Stomach (tissue), 19 donors: Measurements from ENCODE around the gene LEFTY1. TPM values are rescaled to one million over a fixed set of nuclear protein-coding genes. Genes with fewer than 3 reads are reported as not detected.
"Not testable (repeated sequence)": the region's sequence is repeated elsewhere in the genome, so short reads cannot be mapped to it uniquely, and the experiment has no call there.

Experiments
- DNase-seq, 2 donors: peaks; one replicate each; pipeline versions ENCODE4 v3.0.0 to v3.0.0-alpha.2; 2013 to 2019
- H3K27ac ChIP-seq, 5 donors: fragments of 200-600 bp in 4 of 5; sonication (generic) in 4 of 5; one replicate each; pipeline ENCODE4 v1.5.1; 2013 to 2019; ENCODE audit warnings: mild to moderate bottlenecking in 1 of 5, moderate library complexity in 1 of 5
- H3K27me3 ChIP-seq, 3 donors: fragments of 200-600 bp; sonication (generic); one replicate each; pipeline ENCODE4 v1.5.1; 2017 to 2019; ENCODE audit warnings: mixed run types in 1 of 3
- H3K36me3 ChIP-seq, 4 donors: fragments of 200-600 bp; sonication (generic); 1 replicate in 3 of 4; 2 replicates in 1 of 4; pipeline ENCODE4 v1.5.1; 2016 to 2019
- H3K4me1 ChIP-seq, 4 donors: fragments of 200-600 bp; sonication (generic); one replicate each; pipeline ENCODE4 v1.5.1; 2016 to 2019
- H3K4me3 ChIP-seq, 4 donors: fragments of 200-600 bp; sonication (generic) in 3 of 4; one replicate each; pipeline ENCODE4 v1.5.1; 2016 to 2019; ENCODE audit warnings: mild to moderate bottlenecking in 1 of 4
- H3K9me3 ChIP-seq, 4 donors: fragments of 200-600 bp; sonication (generic); one replicate each; pipeline ENCODE4 v1.5.1; 2016 to 2019
- EP300 ChIP-seq: sonication (generic); formaldehyde crosslinking; IDR thresholded peaks from one replicate; pipeline ENCODE4 v1.6.1; 2017; ENCODE audit warnings: antibody characterized with exemption
- POLR2A ChIP-seq, 4 donors: fragments of 450-650 bp; IDR thresholded peaks; one replicate each; pipeline ENCODE4 v1.6.1; 2016; ENCODE audit warnings: antibody characterized with exemption in 4 of 4, control low read depth in 2 of 4, mild to moderate bottlenecking in 1 of 4, moderate library complexity in 1 of 4
- POLR2AphosphoS5 ChIP-seq, 3 donors: sonication (generic); formaldehyde crosslinking; IDR thresholded peaks; one replicate each; pipeline ENCODE4 v1.6.1; 2016; ENCODE audit warnings: antibody characterized with exemption in 3 of 3
- WGBS, 5 donors: extraction: QIAGEN DNeasy Blood & Tissue Kit in 3 of 5; methylation state at CpG; one replicate each; pipeline versions ENCODE4 v1.1.5 to v1.1.7; 2013 to 2018; 5-methylcytosine and 5-hydroxymethylcytosine counted together
- intact Hi-C: fragments of 100-400 bp; cut with DNase I; formaldehyde crosslinking; loops from one replicate; pipeline ENCODE4 v1.15.1; 2023; ENCODE audit warnings: low total_unique reads
- long read RNA-seq, 10 donors: transcript quantifications; one replicate each; lab custom pipeline, GENCODE V29; 2026
- polyA plus RNA-seq, 3 donors: library from polyadenylated mRNA; stranded (reverse); fragments of 200-250 nt; gene quantifications; one replicate each; pipeline ENCODE4 v1.2.3, GENCODE V29; 2013
- total RNA-seq, 5 donors: library from RNA; depleted of rRNA; stranded (reverse); fragments of >200 nt; gene quantifications; one replicate each; pipeline versions ENCODE4 v1.1.0 to v1.2.3, GENCODE V29; 2014 to 2016
- TF ChIP-seq, protein P1 (sequence below), 7 experiments: fragments of 450-650 bp in 4 of 7; fragments of 200-600 bp in 3 of 7; sonication (generic) in 3 of 7; IDR thresholded peaks; one replicate each; pipeline ENCODE4 v1.5.1; 2016 to 2019; ENCODE audit warnings: antibody characterized with exemption in 7 of 7, control low read depth in 2 of 7, mild to moderate bottlenecking in 1 of 7
- donor health status: healthy with polysubstance abuse.
- donor health status: Bipolar disorder and iron deficiency.
- donor health status: healthy.

The LEFTY1 gene, protein sequence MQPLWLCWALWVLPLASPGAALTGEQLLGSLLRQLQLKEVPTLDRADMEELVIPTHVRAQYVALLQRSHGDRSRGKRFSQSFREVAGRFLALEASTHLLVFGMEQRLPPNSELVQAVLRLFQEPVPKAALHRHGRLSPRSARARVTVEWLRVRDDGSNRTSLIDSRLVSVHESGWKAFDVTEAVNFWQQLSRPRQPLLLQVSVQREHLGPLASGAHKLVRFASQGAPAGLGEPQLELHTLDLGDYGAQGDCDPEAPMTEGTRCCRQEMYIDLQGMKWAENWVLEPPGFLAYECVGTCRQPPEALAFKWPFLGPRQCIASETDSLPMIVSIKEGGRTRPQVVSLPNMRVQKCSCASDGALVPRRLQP
- total RNA-seq (100 to 1,000 TPM in 1 of 5 donors, under 1 TPM in 1, not detected in 3; 0.55 to 499 TPM), polyA plus RNA-seq (under 1 TPM; 0.37 to 0.73 (median 0.61) TPM)
- long read RNA-seq, donor 1: 0 reads
- long read RNA-seq, donor 2: 0 reads
- long read RNA-seq, donor 3: 0 reads
- long read RNA-seq, donor 4: 0 reads
- long read RNA-seq, donor 5, partial matches to known transcripts: 0 of 4 reads
- long read RNA-seq, donor 5, other reads (novel, unspliced or antisense): 0 of 4 reads
- long read RNA-seq, donor 6: 0 reads
- long read RNA-seq, donor 7, partial matches to known transcripts: 0 of 1 reads
- long read RNA-seq, donor 7, other reads (novel, unspliced or antisense): 0 of 1 reads
- long read RNA-seq, donor 8: 0 reads
- long read RNA-seq, donor 9: 0 reads
- long read RNA-seq, donor 10: 0 reads

DNA sequence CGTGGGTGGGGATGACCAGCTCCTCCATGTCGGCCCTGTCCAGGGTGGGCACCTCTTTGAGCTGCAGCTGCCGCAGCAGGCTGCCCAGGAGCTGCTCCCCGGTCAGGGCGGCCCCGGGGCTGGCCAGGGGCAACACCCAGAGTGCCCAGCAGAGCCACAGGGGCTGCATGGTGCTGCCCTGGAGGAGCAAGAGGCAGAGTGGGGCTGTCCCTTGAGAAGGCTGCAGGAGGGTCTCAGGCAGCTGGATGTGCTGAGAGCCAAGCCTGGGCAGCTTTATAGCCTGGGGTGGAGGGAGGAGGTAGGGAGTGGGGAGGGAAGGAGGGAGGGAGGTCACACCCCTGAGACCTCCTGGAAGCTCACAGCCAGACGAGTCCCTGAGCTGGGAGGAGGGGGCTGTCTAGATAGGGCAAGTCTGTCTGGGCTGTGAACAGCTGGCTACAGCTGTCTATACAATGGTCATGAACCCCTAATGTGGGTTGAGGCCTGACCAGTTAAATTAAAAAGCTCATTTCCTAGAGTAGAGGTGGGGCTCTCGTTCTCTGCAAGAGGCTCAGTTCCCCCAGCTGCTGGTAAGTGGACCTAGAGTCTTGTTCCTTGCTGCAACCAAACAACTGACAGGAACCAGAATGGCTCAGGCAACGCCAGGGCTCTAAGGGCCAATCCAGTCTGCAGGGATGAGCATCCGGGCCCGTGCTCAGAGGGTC is at the start of gene LEFTY1:
Gene LEFTY1 (minus strand): TSS at position 249 of the 704 bp plus-strand sequence. CDS start 80 bp downstream, at position 169.
- peak in 1 of 2 donors; percentile 74 for DNase-seq
- Histone ChIP-seq H3K36me3 (no peaks in the 10 kb centered on the region), H3K4me1 (peaks cover 19 to 64% (median 22%) of the 10 kb centered on the region in 4 donors), H3K27ac (peak within 1 kb of the TSS in 4 of 5 donors; percentile 75 to 87 (median 79)), H3K27me3 (no peaks in the 10 kb centered on the region), H3K9me3 (no peaks in the 10 kb centered on the region), H3K4me3 (no peak within 1 kb of the TSS)
- intact Hi-C loops: no loop called here
- WGBS, 5 donors: 64 to 97% (median 77%) methylated on average over 4 to 11 of the region's 11 CpGs
- TF ChIP-seq POLR2A (IDR thresholded peaks at IDR 0.05) (no peak), POLR2AphosphoS5 (IDR thresholded peaks at IDR 0.05) (no peak), EP300 (no peak)
- TF ChIP-seq, protein P1, sequence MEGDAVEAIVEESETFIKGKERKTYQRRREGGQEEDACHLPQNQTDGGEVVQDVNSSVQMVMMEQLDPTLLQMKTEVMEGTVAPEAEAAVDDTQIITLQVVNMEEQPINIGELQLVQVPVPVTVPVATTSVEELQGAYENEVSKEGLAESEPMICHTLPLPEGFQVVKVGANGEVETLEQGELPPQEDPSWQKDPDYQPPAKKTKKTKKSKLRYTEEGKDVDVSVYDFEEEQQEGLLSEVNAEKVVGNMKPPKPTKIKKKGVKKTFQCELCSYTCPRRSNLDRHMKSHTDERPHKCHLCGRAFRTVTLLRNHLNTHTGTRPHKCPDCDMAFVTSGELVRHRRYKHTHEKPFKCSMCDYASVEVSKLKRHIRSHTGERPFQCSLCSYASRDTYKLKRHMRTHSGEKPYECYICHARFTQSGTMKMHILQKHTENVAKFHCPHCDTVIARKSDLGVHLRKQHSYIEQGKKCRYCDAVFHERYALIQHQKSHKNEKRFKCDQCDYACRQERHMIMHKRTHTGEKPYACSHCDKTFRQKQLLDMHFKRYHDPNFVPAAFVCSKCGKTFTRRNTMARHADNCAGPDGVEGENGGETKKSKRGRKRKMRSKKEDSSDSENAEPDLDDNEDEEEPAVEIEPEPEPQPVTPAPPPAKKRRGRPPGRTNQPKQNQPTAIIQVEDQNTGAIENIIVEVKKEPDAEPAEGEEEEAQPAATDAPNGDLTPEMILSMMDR (IDR thresholded peaks at IDR 0.05): no peak

GRCh38 chr1:225937048-225937968 is 48.4 kb upstream of the LEFTY1 start:
- 91 to 95% (median 94%) methylated on average over 19 to 21 of the region's 21 CpGs for WGBS, 5 donors
- Histone ChIP-seq H3K4me1 (peaks cover 6 to 23% (median 12%) of the 10 kb centered on the region in 4 donors), H3K27ac (no peak overlapping the region), H3K27me3 (no peaks in the 10 kb centered on the region), H3K36me3 (no peaks in the 10 kb centered on the region), H3K4me3 (no peak overlapping the region), H3K9me3 (no peaks in the 10 kb centered on the region)
- intact Hi-C loops: no loop called here
- TF ChIP-seq, protein P1 (IDR thresholded peaks at IDR 0.05): no peak
- TF ChIP-seq POLR2AphosphoS5 (IDR thresholded peaks at IDR 0.05): no peak
- TF ChIP-seq EP300: no peak
- TF ChIP-seq POLR2A (IDR thresholded peaks at IDR 0.05): no peak
- no peak for DNase-seq

GRCh38 chr1:225936523-225936922 is 47.6 kb upstream of the LEFTY1 start:
- intact Hi-C loops: no loop called here
- no peak overlapping the region for H3K27ac ChIP-seq
- no peak for DNase-seq
- no peak for TF ChIP-seq POLR2A (IDR thresholded peaks at IDR 0.05)
- TF ChIP-seq, protein P1 (IDR thresholded peaks at IDR 0.05): no peak
- TF ChIP-seq POLR2AphosphoS5 (IDR thresholded peaks at IDR 0.05): no peak
- no peak for TF ChIP-seq EP300
- H3K9me3 ChIP-seq: no peaks in the 10 kb centered on the region
- no peaks in the 10 kb centered on the region for H3K27me3 ChIP-seq
- no peak overlapping the region for H3K4me3 ChIP-seq
- H3K4me1 ChIP-seq: peaks cover 6 to 18% (median 12%) of the 10 kb centered on the region in 4 donors
- H3K36me3 ChIP-seq: no peaks in the 10 kb centered on the region
- 70 to 86% (median 77%) methylated on average over 3 of the region's 3 CpGs for WGBS, 5 donors

DNA sequence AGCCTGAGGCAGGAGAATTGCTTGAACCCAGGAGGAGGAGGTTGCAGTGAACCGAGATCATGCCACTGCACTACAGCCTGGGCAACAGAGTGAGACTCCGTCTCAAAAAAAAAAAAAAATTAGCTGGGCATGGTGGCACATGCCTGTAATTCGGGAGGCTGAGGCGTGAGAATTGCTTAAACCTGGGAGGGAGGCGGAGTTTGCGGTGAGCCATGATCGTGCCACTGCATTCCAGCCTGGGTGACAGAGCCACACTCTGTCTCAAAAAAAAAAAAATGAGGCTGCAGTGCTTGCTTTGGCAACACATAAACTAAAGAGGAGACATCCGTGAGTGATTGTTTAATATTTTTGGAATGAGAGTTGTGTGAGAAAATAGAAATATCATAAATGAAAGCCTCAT is 47.1 kb upstream of the LEFTY1 start:
- H3K36me3 ChIP-seq, H3K27ac ChIP-seq, H3K9me3 ChIP-seq, intact Hi-C loops, H3K27me3 ChIP-seq, DNase-seq, H3K4me3 ChIP-seq: not testable (repeated sequence)
- peaks cover 3 to 14% (median 10%) of the 10 kb centered on the region in 4 donors for H3K4me1 ChIP-seq
- 82 to 90% (median 83%) methylated on average over 8 of the region's 8 CpGs for WGBS, 5 donors
